Measurements from ENCODE around the gene USP17L12. TPM values are rescaled to one million over a fixed set of nuclear protein-coding genes. Genes with fewer than 3 reads are reported as not detected.
"Not testable (repeated sequence)": the region's sequence is repeated elsewhere in the genome, so short reads cannot be mapped to it uniquely, and the experiment has no call there.

Gene USP17L12, protein sequence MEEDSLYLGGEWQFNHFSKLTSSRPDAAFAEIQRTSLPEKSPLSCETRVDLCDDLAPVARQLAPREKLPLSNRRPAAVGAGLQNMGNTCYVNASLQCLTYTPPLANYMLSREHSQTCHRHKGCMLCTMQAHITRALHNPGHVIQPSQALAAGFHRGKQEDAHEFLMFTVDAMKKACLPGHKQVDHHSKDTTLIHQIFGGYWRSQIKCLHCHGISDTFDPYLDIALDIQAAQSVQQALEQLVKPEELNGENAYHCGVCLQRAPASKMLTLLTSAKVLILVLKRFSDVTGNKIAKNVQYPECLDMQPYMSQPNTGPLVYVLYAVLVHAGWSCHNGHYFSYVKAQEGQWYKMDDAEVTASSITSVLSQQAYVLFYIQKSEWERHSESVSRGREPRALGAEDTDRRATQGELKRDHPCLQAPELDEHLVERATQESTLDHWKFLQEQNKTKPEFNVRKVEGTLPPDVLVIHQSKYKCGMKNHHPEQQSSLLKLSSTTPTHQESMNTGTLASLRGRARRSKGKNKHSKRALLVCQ
- not detected in 2 replicates for total RNA-seq (2012; rRNA removed)

DNA sequence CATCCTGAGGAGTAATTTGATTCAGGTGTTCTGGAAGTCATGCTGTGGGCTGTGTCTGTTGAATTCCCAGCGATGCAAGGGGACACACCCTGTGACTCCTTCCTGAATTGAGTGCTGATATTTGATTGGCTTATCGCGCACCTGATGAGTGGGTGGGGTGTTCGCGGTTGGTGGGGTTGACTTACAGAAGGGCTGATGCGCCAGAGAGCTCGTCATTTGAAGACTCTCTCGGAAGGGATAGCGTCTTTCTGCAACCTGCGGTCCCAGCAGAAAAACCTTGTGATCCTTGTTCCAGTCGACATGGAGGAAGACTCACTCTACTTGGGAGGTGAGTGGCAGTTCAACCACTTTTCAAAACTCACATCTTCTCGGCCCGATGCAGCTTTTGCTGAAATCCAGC, at the start of gene USP17L12:
USP17L12 (plus strand) TSS at position 301 of the 400 bp plus-strand sequence; CDS start at position 301, 0 bp downstream.
- not testable (repeated sequence) for H3K9me3 ChIP-seq (replicated peaks; ENCODE audit: low read length); H3K27me3 ChIP-seq (ENCODE audit: control insufficient read depth, insufficient read depth, low read length); H3K4me2 ChIP-seq (ENCODE audit: low read length); H3K36me3 ChIP-seq (ENCODE audit: insufficient read depth, low read length); H3K9ac ChIP-seq (ENCODE audit: low read depth, low read length); H3K4me3 ChIP-seq (ENCODE audit: low read length); H3K4me1 ChIP-seq (ENCODE audit: control insufficient read depth, insufficient read depth, low read length)

DNA sequence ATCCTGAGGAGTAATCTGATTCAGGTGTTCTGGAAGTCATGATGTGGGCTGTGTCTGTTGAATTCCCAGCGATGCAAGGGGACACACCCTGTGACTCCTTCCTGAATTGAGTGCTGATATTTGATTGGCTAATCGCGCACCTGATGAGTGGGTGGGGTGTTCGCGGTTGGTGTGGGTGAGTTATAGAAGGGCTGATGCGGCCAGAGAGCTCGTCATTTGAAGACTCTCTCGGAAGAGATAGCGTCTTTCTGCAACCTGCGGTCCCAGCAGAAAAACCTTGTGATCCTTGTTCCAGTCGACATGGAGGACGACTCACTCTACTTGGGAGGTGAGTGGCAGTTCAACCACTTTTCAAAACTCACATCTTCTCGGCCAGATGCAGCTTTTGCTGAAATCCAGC, 9.6 kb upstream of the USP17L12 start, which contains the start of gene USP17L10:
USP17L10 (plus strand) TSS at position 301 of the 400 bp plus-strand sequence; CDS start at position 301, 0 bp downstream.
- H3K4me1 ChIP-seq (ENCODE audit: control insufficient read depth, insufficient read depth, low read length); H3K4me2 ChIP-seq (ENCODE audit: low read length); H3K27me3 ChIP-seq (ENCODE audit: control insufficient read depth, insufficient read depth, low read length); H3K4me3 ChIP-seq (ENCODE audit: low read length); H3K36me3 ChIP-seq (ENCODE audit: insufficient read depth, low read length); H3K9me3 ChIP-seq (replicated peaks; ENCODE audit: low read length); H3K9ac ChIP-seq (ENCODE audit: low read depth, low read length): not testable (repeated sequence)

DNA sequence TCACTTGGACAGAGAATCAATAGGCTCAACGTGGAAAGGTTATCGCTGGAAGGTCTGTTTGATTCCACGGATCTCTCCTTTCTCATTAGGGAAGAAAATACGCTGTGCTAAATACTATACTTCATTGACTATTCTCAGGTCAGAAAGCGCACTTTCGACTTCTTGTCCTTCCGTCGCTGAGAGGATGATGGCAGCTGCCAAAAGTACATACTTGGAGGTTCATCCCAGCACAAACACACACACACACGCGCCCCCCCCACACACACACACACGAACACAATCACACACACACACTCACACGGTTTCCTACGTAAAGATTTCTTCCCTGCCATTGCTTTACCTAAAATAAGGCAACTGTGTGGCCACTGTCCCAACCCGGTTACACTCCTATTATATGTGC, 5.3 kb upstream of the USP17L12 start:
- not testable (repeated sequence) for H3K4me1 ChIP-seq (ENCODE audit: control insufficient read depth, insufficient read depth, low read length); H3K27me3 ChIP-seq (ENCODE audit: control insufficient read depth, insufficient read depth, low read length); H3K9ac ChIP-seq (ENCODE audit: low read depth, low read length); H3K36me3 ChIP-seq (ENCODE audit: insufficient read depth, low read length); H3K9me3 ChIP-seq (replicated peaks; ENCODE audit: low read length); H3K4me3 ChIP-seq (ENCODE audit: low read length); H3K4me2 ChIP-seq (ENCODE audit: low read length)

DNA sequence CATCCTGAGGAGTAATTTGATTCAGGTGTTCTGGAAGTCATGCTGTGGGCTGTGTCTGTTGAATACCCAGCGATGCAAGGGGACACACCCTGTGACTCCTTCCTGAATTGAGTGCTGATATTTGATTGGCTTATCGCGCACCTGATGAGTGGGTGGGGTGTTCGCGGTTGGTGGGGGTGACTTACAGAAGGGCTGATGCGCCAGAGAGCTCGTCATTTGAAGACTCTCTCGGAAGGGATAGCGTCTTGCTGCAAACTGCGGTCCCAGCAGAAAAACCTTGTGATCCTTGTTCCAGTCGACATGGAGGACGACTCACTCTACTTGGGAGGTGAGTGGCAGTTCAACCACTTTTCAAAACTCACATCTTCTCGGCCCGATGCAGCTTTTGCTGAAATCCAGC, 4.8 kb upstream of the USP17L12 start, which contains the start of gene USP17L11:
USP17L11 (plus strand) TSS at position 301 of the 400 bp plus-strand sequence; CDS start at position 301, 0 bp downstream.
- not testable (repeated sequence) for H3K27me3 ChIP-seq (ENCODE audit: control insufficient read depth, insufficient read depth, low read length); H3K4me1 ChIP-seq (ENCODE audit: control insufficient read depth, insufficient read depth, low read length); H3K9me3 ChIP-seq (replicated peaks; ENCODE audit: low read length); H3K4me3 ChIP-seq (ENCODE audit: low read length); H3K9ac ChIP-seq (ENCODE audit: low read depth, low read length); H3K4me2 ChIP-seq (ENCODE audit: low read length); H3K36me3 ChIP-seq (ENCODE audit: insufficient read depth, low read length)

DNA sequence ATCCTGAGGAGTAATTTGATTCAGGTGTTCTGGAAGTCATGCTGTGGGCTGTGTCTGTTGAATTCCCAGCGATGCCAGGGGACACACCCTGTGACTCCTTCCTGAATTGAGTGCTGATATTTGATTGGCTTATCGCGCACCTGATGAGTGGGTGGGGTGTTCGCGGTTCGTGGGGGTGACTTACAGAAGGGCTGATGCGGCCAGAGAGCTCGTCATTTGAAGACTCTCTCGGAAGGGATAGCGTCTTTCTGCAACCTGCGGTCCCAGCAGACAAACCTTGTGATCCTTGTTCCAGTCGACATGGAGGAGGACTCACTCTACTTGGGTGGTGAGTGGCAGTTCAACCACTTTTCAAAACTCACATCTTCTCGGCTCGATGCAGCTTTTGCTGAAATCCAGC, 4.6 kb downstream of the USP17L12 start, which contains the start of gene USP17L13:
USP17L13 (plus strand) TSS at position 301 of the 400 bp plus-strand sequence; CDS start at position 301, 0 bp downstream.
- H3K4me3 ChIP-seq (ENCODE audit: low read length); H3K27me3 ChIP-seq (ENCODE audit: control insufficient read depth, insufficient read depth, low read length); H3K4me2 ChIP-seq (ENCODE audit: low read length); H3K9ac ChIP-seq (ENCODE audit: low read depth, low read length); H3K36me3 ChIP-seq (ENCODE audit: insufficient read depth, low read length); H3K9me3 ChIP-seq (replicated peaks; ENCODE audit: low read length); H3K4me1 ChIP-seq (ENCODE audit: control insufficient read depth, insufficient read depth, low read length): not testable (repeated sequence)

DNA sequence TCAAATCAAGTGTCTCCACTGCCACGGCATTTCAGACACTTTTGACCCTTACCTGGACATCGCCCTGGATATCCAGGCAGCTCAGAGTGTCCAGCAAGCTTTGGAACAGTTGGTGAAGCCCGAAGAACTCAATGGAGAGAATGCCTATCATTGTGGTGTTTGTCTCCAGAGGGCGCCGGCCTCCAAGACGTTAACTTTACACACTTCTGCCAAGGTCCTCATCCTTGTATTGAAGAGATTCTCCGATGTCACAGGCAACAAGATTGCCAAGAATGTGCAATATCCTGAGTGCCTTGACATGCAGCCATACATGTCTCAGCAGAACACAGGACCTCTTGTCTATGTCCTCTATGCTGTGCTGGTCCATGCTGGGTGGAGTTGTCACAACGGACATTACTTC, 10.3 kb downstream of the USP17L12 start:
- not testable (repeated sequence) for H3K9ac ChIP-seq (ENCODE audit: low read depth, low read length); H3K4me1 ChIP-seq (ENCODE audit: control insufficient read depth, insufficient read depth, low read length); H3K4me2 ChIP-seq (ENCODE audit: low read length); H3K9me3 ChIP-seq (replicated peaks; ENCODE audit: low read length); H3K36me3 ChIP-seq (ENCODE audit: insufficient read depth, low read length); H3K27me3 ChIP-seq (ENCODE audit: control insufficient read depth, insufficient read depth, low read length); H3K4me3 ChIP-seq (ENCODE audit: low read length)

DNA sequence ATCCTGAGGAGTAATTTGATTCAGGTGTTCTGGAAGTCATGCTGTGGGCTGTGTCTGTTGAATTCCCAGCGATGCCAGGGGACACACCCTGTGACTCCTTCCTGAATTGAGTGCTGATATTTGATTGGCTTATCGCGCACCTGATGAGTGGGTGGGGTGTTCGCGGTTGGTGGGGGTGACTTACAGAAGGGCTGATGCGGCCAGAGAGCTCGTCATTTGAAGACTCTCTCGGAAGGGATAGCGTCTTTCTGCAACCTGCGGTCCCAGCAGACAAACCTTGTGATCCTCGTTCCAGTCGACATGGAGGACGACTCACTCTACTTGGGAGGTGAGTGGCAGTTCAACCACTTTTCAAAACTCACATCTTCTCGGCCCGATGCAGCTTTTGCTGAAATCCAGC, 14.1 kb downstream of the USP17L12 start, which contains the start of gene USP17L15:
USP17L15 (plus strand) TSS at position 301 of the 400 bp plus-strand sequence; CDS start at position 301, 0 bp downstream.
- not testable (repeated sequence) for H3K27me3 ChIP-seq (ENCODE audit: control insufficient read depth, insufficient read depth, low read length); H3K9me3 ChIP-seq (replicated peaks; ENCODE audit: low read length); H3K4me1 ChIP-seq (ENCODE audit: control insufficient read depth, insufficient read depth, low read length); H3K4me2 ChIP-seq (ENCODE audit: low read length); H3K4me3 ChIP-seq (ENCODE audit: low read length); H3K36me3 ChIP-seq (ENCODE audit: insufficient read depth, low read length); H3K9ac ChIP-seq (ENCODE audit: low read depth, low read length)

DNA sequence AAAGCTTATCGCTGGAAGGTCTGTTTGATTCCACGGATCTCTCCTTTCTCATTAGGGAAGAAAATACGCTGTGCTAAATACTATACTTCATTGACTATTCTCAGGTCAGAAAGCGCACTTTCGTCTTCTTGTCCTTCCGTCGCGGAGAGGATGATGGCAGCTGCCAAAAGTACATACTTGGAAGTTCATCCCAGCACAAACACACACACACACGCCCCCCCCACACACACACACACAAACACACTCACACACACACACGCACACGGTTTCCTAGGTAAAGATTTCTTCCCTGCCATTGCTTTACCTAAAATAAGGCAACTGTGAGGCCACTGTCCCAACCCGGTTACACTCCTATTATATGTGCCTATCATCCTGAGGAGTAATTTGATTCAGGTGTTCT, 18.5 kb downstream of the USP17L12 start:
- H3K36me3 ChIP-seq (ENCODE audit: insufficient read depth, low read length); H3K4me2 ChIP-seq (ENCODE audit: low read length); H3K4me1 ChIP-seq (ENCODE audit: control insufficient read depth, insufficient read depth, low read length); H3K4me3 ChIP-seq (ENCODE audit: low read length); H3K27me3 ChIP-seq (ENCODE audit: control insufficient read depth, insufficient read depth, low read length); H3K9me3 ChIP-seq (replicated peaks; ENCODE audit: low read length); H3K9ac ChIP-seq (ENCODE audit: low read depth, low read length): not testable (repeated sequence)

DNA sequence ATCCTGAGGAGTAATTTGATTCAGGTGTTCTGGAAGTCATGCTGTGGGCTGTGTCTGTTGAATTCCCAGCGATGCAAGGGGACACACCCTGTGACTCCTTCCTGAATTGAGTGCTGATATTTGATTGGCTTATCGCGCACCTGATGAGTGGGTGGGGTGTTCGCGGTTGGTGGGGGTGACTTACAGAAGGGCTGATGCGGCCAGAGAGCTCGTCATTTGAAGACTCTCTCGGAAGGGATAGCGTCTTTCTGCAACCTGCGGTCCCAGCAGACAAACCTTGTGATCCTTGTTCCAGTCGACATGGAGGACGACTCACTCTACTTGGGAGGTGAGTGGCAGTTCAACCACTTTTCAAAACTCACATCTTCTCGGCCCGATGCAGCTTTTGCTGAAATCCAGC, 23.6 kb downstream of the USP17L12 start, which contains the start of gene USP17L17:
USP17L17 (plus strand) TSS at position 301 of the 400 bp plus-strand sequence; CDS start at position 301, 0 bp downstream.
- not testable (repeated sequence) for H3K4me3 ChIP-seq (ENCODE audit: low read length); H3K9ac ChIP-seq (ENCODE audit: low read depth, low read length); H3K4me1 ChIP-seq (ENCODE audit: control insufficient read depth, insufficient read depth, low read length); H3K9me3 ChIP-seq (replicated peaks; ENCODE audit: low read length); H3K4me2 ChIP-seq (ENCODE audit: low read length); H3K36me3 ChIP-seq (ENCODE audit: insufficient read depth, low read length); H3K27me3 ChIP-seq (ENCODE audit: control insufficient read depth, insufficient read depth, low read length)

DNA sequence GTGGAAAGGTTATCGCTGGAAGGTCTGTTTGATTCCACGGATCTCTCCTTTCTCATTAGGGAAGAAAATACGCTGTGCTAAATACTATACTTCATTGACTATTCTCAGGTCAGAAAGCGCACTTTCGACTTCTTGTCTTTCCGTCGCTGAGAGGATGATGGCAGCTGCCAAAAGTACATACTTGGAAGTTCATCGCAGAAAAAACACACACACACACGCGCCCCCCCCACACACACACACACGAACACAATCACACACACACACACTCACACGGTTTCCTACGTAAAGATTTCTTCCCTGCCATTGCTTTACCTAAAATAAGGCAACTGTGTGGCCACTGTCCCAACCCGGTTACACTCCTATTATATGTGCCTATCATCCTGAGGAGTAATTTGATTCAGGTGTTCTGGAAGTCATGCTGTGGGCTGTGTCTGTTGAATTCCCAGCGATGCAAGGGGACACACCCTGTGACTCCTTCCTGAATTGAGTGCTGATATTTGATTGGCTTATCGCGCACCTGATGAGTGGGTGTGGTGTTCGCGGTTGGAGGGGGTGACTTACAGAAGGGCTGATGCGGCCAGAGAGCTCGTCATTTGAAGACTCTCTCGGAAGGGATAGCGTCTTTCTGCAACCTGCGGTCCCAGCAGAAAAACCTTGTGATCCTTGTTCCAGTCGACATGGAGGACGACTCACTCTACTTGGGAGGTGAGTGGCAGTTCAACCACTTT, 28.2 kb downstream of the USP17L12 start, which contains the start of gene USP17L18:
USP17L18 (plus strand) TSS at position 678 of the 728 bp plus-strand sequence; CDS start at position 678, 0 bp downstream.
- not testable (repeated sequence) for H3K27me3 ChIP-seq (ENCODE audit: control insufficient read depth, insufficient read depth, low read length); H3K4me2 ChIP-seq (ENCODE audit: low read length); H3K36me3 ChIP-seq (ENCODE audit: insufficient read depth, low read length); H3K4me1 ChIP-seq (ENCODE audit: control insufficient read depth, insufficient read depth, low read length); H3K4me3 ChIP-seq (ENCODE audit: low read length); H3K9ac ChIP-seq (ENCODE audit: low read depth, low read length); H3K9me3 ChIP-seq (replicated peaks; ENCODE audit: low read length)

DNA sequence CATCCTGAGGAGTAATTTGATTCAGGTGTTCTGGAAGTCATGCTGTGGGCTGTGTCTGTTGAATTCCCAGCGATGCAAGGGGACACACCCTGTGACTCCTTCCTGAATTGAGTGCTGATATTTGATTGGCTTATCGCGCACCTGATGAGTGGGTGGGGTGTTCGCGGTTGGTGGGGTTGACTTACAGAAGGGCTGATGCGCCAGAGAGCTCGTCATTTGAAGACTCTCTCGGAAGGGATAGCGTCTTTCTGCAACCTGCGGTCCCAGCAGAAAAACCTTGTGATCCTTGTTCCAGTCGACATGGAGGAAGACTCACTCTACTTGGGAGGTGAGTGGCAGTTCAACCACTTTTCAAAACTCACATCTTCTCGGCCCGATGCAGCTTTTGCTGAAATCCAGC, 33.1 kb downstream of the USP17L12 start, which contains the start of gene USP17L19:
USP17L19 (plus strand) TSS at position 301 of the 400 bp plus-strand sequence; CDS start at position 301, 0 bp downstream.
- not testable (repeated sequence) for H3K27me3 ChIP-seq (ENCODE audit: control insufficient read depth, insufficient read depth, low read length); H3K36me3 ChIP-seq (ENCODE audit: insufficient read depth, low read length); H3K9ac ChIP-seq (ENCODE audit: low read depth, low read length); H3K4me2 ChIP-seq (ENCODE audit: low read length); H3K9me3 ChIP-seq (replicated peaks; ENCODE audit: low read length); H3K4me3 ChIP-seq (ENCODE audit: low read length); H3K4me1 ChIP-seq (ENCODE audit: control insufficient read depth, insufficient read depth, low read length)

All from skeletal muscle satellite cell (primary cell).